ENCODE measurements around the gene KCTD1. TPM values are rescaled to one million over a fixed set of nuclear protein-coding genes. Genes with fewer than 3 reads are reported as not detected.

The KCTD1 gene
- total and polyA plus RNA-seq, 4 donors = 0.78 to 2.9 (median 2.0) TPM

GRCh38 chr18:26471027-26471426, 77.3 kb downstream of the KCTD1 start:
- TF ChIP-seq FOXA2 (IDR thresholded peaks at IDR 0.05) (no peak), TAF1 (conservative IDR thresholded peaks at IDR 0.05) (no peak), RXRA (IDR thresholded peaks at IDR 0.05) (no peak), CTCF (IDR thresholded peaks at IDR 0.05; ENCODE audit: low read depth, low read length, missing input control) (no peak), ZBTB33 (IDR thresholded peaks at IDR 0.05) (no peak), FOXA1 (IDR thresholded peaks at IDR 0.05) (no peak), YY1 (IDR thresholded peaks at IDR 0.05) (no peak), SP1 (IDR thresholded peaks at IDR 0.05) (no peak), JUND (IDR thresholded peaks at IDR 0.05) (no peak)
- H3K9ac ChIP-seq (ENCODE audit: low read depth in 1 of 2, low read length in 2 of 2) = no peak overlapping the region
- H3K9me3 ChIP-seq (ENCODE audit: control insufficient read depth in 4 of 4, low read length in 3 of 4) = no peaks in the 10 kb centered on the region
- DNase-seq (ENCODE audit: low spot score) = no peak
- no peaks in the 10 kb centered on the region for H3K4me1 ChIP-seq (ENCODE audit: control insufficient read depth in 4 of 4, insufficient read depth in 4 of 4, low read length in 3 of 4)
- H3K27ac ChIP-seq (ENCODE audit: low read depth in 1 of 2, low read length in 2 of 2) = no peak overlapping the region
- H3K4me3 ChIP-seq (ENCODE audit: low read depth in 1 of 3, low read length in 3 of 3) = no peak overlapping the region
- 84% methylated on average over 9 of the region's 9 CpGs for WGBS
- H3K27me3 ChIP-seq (ENCODE audit: control insufficient read depth in 4 of 4, insufficient read depth in 4 of 4, low read length in 3 of 4) = no peaks in the 10 kb centered on the region
- H3K36me3 ChIP-seq (ENCODE audit: control insufficient read depth in 4 of 4, insufficient read depth in 3 of 4, low read depth in 1 of 4, low read length in 3 of 4) = no peaks in the 10 kb centered on the region

GRCh38 chr18:26470011-26470637, 78.2 kb downstream of the KCTD1 start:
- WGBS = 87% methylated on average over 10 of the region's 10 CpGs
- H3K36me3 ChIP-seq (ENCODE audit: control insufficient read depth in 4 of 4, insufficient read depth in 3 of 4, low read depth in 1 of 4, low read length in 3 of 4) = no peaks in the 10 kb centered on the region
- H3K9ac ChIP-seq (ENCODE audit: low read depth in 1 of 2, low read length in 2 of 2) = no peak overlapping the region
- no peaks in the 10 kb centered on the region for H3K27me3 ChIP-seq (ENCODE audit: control insufficient read depth in 4 of 4, insufficient read depth in 4 of 4, low read length in 3 of 4)
- H3K4me3 ChIP-seq (ENCODE audit: low read depth in 1 of 3, low read length in 3 of 3) = no peak overlapping the region
- H3K4me1 ChIP-seq (ENCODE audit: control insufficient read depth in 4 of 4, insufficient read depth in 4 of 4, low read length in 3 of 4) = no peaks in the 10 kb centered on the region
- DNase-seq (ENCODE audit: low spot score) = no peak
- H3K9me3 ChIP-seq (ENCODE audit: control insufficient read depth in 4 of 4, low read length in 3 of 4) = no peaks in the 10 kb centered on the region
- TF ChIP-seq RAD21 (IDR thresholded peaks at IDR 0.05) = no peak
- no peak for TF ChIP-seq YY1 (IDR thresholded peaks at IDR 0.05)
- TF ChIP-seq SP1 (IDR thresholded peaks at IDR 0.05) = no peak
- TF ChIP-seq RXRA (IDR thresholded peaks at IDR 0.05) = no peak
- TF ChIP-seq CTCF (IDR thresholded peaks at IDR 0.05; ENCODE audit: low read depth, low read length, missing input control) = no peak
- no peak for TF ChIP-seq TAF1 (conservative IDR thresholded peaks at IDR 0.05)
- no peak for TF ChIP-seq FOXA1 (IDR thresholded peaks at IDR 0.05)
- no peak for TF ChIP-seq FOXA2 (IDR thresholded peaks at IDR 0.05)
- TF ChIP-seq ATF3 (IDR thresholded peaks at IDR 0.05) = no peak
- no peak for TF ChIP-seq NR2F2 (IDR thresholded peaks at IDR 0.05)
- TF ChIP-seq REST (IDR thresholded peaks at IDR 0.05) = no peak
- no peak for TF ChIP-seq MAX (IDR thresholded peaks at IDR 0.05)
- no peak for TF ChIP-seq HNF4G (IDR thresholded peaks at IDR 0.05)
- TF ChIP-seq JUND (IDR thresholded peaks at IDR 0.05) = no peak
- TF ChIP-seq EGR1 (IDR thresholded peaks at IDR 0.05; ENCODE audit: low read depth in 2 of 2) = no peak
- H3K27ac ChIP-seq (ENCODE audit: low read depth in 1 of 2, low read length in 2 of 2) = no peak overlapping the region
